HG03039 (cell line): ENCODE data around the gene KCNN3.
"Not testable (repeated sequence)": the region's sequence is repeated elsewhere in the genome, so short reads cannot be mapped to it uniquely, and the experiment has no call there.

Experiments used
- ATAC-seq: cut with Tn5 transposase; IDR thresholded peaks from one replicate; pipeline ENCODE4 v1.9.1; 2021; ENCODE audit warnings: mild to moderate bottlenecking, moderate library complexity; ENCODE audit not compliant: unreplicated experiment

KCNN3 gene

GRCh38 chr1:154670310-154671270 is 199.5 kb downstream of the KCNN3 start:
- ATAC-seq = not testable (repeated sequence)

GRCh38 chr1:154669464-154670282 is 200.4 kb downstream of the KCNN3 start:
- ATAC-seq = no peak

- ATAC-seq = no peak
Observed at GRCh38 chr1:154666051-154666790, 203.9 kb downstream of the KCNN3 start.

DNA sequence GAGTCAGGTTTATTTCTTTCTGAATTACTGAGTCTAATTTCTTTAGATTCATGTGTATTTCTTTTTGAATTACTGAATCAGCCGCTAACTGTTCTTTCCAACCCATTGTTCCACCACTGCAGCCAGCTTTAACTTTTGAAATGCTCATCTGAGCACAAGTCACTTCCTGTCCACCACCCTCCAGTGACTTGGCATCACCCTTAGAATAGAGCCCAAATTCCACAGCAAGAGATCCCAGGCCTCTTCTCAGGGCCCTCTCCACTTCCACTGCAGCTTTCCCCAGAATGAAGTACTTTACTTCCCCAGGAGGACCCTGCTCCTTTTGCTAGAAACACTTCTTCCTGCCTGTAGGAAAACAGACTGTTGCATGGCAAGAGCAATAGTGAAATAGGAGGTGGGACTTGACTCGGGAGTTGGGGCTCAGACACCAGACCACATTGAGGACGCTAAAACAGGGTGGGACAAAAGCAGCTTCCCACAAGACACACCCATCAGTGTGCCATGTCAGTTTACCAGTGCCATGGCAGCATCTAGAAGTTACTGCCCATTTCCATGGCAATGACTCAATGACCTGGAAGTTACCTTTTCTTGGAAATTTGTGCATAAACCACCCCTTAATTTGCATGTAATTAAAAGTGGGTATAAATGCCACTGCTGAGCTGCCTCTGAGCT is 205.6 kb downstream of the KCNN3 start:
- ATAC-seq = no peak

DNA sequence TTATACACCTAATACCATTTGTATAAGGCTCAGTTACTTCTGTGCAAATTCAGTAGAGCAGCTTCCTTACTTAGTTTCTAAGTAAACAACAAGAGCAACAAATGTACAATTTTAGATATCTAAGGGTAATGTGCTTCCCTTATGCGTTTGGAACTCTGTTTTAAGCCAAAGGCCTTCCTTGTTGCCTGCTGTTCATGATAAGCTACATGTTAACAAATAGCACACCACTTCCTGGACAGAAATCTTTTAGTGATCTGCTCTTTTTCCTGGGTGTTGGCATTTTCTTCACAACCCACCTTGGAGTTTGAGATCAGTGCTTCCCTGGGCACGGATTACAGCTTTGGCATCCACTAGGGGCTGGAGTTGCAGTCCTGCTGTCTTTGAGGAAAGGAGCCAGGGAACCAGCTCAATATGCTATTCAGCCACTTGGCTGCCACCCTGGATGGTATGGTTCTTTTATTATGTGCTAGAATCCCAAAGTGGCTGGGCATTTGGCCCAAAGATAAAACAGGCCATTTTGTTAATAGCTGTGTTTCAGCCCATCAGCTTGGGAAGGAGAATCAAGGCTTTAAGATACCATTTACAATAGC is 206.5 kb downstream of the KCNN3 start:
- ATAC-seq = no peak

DNA sequence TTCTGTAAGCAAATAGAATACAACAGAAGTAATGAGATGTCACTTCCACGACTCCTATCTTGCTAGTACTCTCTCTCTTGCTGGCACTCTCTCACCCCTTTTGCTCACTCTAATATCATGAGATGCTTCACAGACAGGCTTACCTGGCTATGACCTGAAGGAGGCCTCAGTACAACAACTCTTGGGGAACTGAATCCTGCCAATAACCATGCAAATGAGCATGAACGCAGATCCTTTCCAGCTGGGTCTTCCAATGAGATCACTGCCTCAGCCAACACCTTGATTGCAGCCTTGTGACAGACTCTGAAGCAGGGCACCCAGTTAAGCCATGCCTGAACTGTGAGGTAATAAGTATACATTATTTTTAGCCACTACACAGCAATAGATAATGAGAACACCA is 209.0 kb downstream of the KCNN3 start:
- no peak for ATAC-seq

- ATAC-seq = no peak
Observed at GRCh38 chr1:154659823-154660592, 210.1 kb downstream of the KCNN3 start.

GRCh38 chr1:154657556-154657955 is 212.5 kb downstream of the KCNN3 start:
- ATAC-seq = no peak

DNA sequence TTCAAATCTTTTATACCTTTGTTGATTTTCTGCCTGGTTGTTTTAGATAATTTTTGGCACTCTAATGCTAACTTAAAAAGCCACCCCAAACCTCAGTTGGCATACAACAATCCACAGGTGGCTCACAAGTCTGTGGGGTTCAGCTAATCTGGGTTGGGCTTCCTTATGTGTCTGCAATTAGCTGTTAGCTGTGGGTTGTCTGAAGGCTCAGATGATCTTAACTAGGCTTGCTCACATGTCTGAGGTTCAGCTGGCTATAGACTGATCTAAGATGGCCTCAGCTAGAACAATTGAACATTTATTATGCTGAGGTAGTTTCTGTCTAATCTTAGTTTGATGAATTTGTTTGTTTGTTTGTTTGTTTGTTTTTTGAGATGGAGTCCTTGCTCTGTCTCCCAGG is 217.2 kb downstream of the KCNN3 start:
- ATAC-seq = no peak
